CD4-positive, alpha-beta T cell (primary cell): Measurements from ENCODE around the gene EPG5. TPM values are rescaled to one million over a fixed set of nuclear protein-coding genes. Genes with fewer than 3 reads are reported as not detected.

Source experiments
- ATAC-seq: fragments of 200-7000 bp; cut with Tn5 transposase; one replicate; pipeline ENCODE4 v1.10.0; 2022; ENCODE audit warnings: mild to moderate bottlenecking; ENCODE audit not compliant: poor library complexity
- CTCF ChIA-PET: fragments of 350-600 bp; sonication (Branson Sonifier 250); formaldehyde crosslinking; loops from one replicate; lab custom pipeline; 2021; ENCODE audit warnings: antibody characterized with exemption, inconsistent platforms; lab: Charles Lee
- POLR2A ChIA-PET: fragments of 350-600 bp; sonication (Branson Sonifier 250); formaldehyde crosslinking; loops from one replicate; lab custom pipeline; 2021; ENCODE audit warnings: antibody characterized with exemption, inconsistent platforms; lab: Charles Lee
- DNase-seq, 14 experiments: peaks; one replicate each; pipeline ENCODE4 v3.0.0-alpha.2; 2013 to 2020; ENCODE audit warnings: mixed read lengths in 2 of 14
- H3K27ac ChIP-seq, 2 donors: one replicate each; pipeline versions ENCODE4 v1.5.1 to v1.7.0; 2013; ENCODE audit warnings: low read length in 2 of 2, low read depth in 1 of 2, mild to moderate bottlenecking in 1 of 2
- H3K27me3 ChIP-seq, 2 experiments: 1 replicate in 1 of 2; 2 replicates in 1 of 2; pipeline versions ENCODE4 v1.6.1 to v1.7.0; 2013; ENCODE audit warnings: low read length in 2 of 2, control low read depth in 1 of 2, mild to moderate bottlenecking in 1 of 2, moderate library complexity in 1 of 2; ENCODE audit not compliant: insufficient read depth in 2 of 2, control insufficient read depth in 1 of 2
- H3K36me3 ChIP-seq: one replicate; pipeline ENCODE4 v1.6.1; 2013; ENCODE audit warnings: low read length, control low read depth; ENCODE audit not compliant: insufficient read depth
- H3K4me1 ChIP-seq: one replicate; pipeline ENCODE4 v1.6.1; 2013; ENCODE audit warnings: low read length, control low read depth; ENCODE audit not compliant: insufficient read depth
- H3K4me3 ChIP-seq: one replicate; pipeline ENCODE4 v1.5.1; 2013; ENCODE audit warnings: mild to moderate bottlenecking, low read length, moderate library complexity
- H3K9me3 ChIP-seq, 2 experiments: 1 replicate in 1 of 2; 2 replicates in 1 of 2; pipeline versions ENCODE4 v1.6.1 to v1.7.0; 2013; ENCODE audit warnings: low read length in 2 of 2, mild to moderate bottlenecking in 2 of 2, control low read depth in 1 of 2, moderate library complexity in 1 of 2; ENCODE audit not compliant: control insufficient read depth in 1 of 2, insufficient read depth in 1 of 2
- H3K27ac Mint-ChIP-seq: one replicate; pipeline ENCODE4 v1.8.0; 2020; ENCODE audit warnings: mixed read lengths
- H3K27me3 Mint-ChIP-seq: one replicate; pipeline ENCODE4 v1.8.0; 2021; ENCODE audit warnings: mixed read lengths
- H3K36me3 Mint-ChIP-seq: one replicate; pipeline ENCODE4 v1.8.0; 2021; ENCODE audit warnings: low read depth, mixed read lengths
- H3K4me1 Mint-ChIP-seq: one replicate; pipeline ENCODE4 v1.8.0; 2021; ENCODE audit warnings: low read depth, mixed read lengths
- H3K4me3 Mint-ChIP-seq: one replicate; pipeline ENCODE4 v1.8.0; 2020; ENCODE audit warnings: mild to moderate bottlenecking, mixed read lengths
- H3K9me3 Mint-ChIP-seq: one replicate; pipeline ENCODE4 v1.8.0; 2020; ENCODE audit warnings: mixed read lengths
- intact Hi-C, 2 experiments: fragments of 100-400 bp; cut with DNase I in 1 of 2; cut with micrococcal nuclease in 1 of 2; formaldehyde crosslinking; loops; one replicate each; pipeline versions ENCODE4 v1.15.1 to v1.9.0; 2023 to 2025; cut with DNase I, micrococcal nuclease
- total RNA-seq, 174 experiments: library from RNA in 2 of 174; stranded (reverse) in 2 of 174; gene quantifications; one replicate each; pipeline ENCODE4 v1.2.3 and lab custom pipeline; 2021 to 2026
- TF ChIP-seq, protein P1 (sequence below): fragments of 200-600 bp; IDR thresholded peaks from one replicate; pipeline ENCODE4 v1.8.0; 2022; ENCODE audit warnings: antibody characterized with exemption, mild to moderate bottlenecking

EPG5 gene
- total RNA-seq, 2 experiments from 2014 or later = 25.3 to 26.9 TPM

- peaks cover 88% of the 10 kb centered on the region for H3K36me3 ChIP-seq
- Mint-ChIP-seq H3K4me1 (no peaks in the 10 kb centered on the region), H3K36me3 (peaks cover 91% of the 10 kb centered on the region), H3K4me3 (no peak overlapping the region), H3K27me3 (no peaks in the 10 kb centered on the region), H3K27ac (no peak overlapping the region), H3K9me3 (no peaks in the 10 kb centered on the region)
- H3K4me3 ChIP-seq = no peak overlapping the region
- no peaks in the 10 kb centered on the region for H3K4me1 ChIP-seq
- H3K27ac ChIP-seq = no peak overlapping the region
- TF ChIP-seq, protein P1, sequence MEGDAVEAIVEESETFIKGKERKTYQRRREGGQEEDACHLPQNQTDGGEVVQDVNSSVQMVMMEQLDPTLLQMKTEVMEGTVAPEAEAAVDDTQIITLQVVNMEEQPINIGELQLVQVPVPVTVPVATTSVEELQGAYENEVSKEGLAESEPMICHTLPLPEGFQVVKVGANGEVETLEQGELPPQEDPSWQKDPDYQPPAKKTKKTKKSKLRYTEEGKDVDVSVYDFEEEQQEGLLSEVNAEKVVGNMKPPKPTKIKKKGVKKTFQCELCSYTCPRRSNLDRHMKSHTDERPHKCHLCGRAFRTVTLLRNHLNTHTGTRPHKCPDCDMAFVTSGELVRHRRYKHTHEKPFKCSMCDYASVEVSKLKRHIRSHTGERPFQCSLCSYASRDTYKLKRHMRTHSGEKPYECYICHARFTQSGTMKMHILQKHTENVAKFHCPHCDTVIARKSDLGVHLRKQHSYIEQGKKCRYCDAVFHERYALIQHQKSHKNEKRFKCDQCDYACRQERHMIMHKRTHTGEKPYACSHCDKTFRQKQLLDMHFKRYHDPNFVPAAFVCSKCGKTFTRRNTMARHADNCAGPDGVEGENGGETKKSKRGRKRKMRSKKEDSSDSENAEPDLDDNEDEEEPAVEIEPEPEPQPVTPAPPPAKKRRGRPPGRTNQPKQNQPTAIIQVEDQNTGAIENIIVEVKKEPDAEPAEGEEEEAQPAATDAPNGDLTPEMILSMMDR = no peak
- DNase-seq (no peak), ATAC-seq (no peak)
- intact Hi-C loops = no loop called here
- ChIA-PET POLR2A (no interaction called here), CTCF (interaction anchor here (0.7 to 1.6 kb wide), 2 partner anchors 14 to 31 kb away, joined by 3 read pairs; no protein-coding TSS in a partner anchor)
- no peaks in the 10 kb centered on the region for H3K27me3 ChIP-seq
- H3K9me3 ChIP-seq = no peaks in the 10 kb centered on the region
These were observed 101.7 kb downstream of the EPG5 start for GRCh38 chr18:45865466-45865865.

DNA sequence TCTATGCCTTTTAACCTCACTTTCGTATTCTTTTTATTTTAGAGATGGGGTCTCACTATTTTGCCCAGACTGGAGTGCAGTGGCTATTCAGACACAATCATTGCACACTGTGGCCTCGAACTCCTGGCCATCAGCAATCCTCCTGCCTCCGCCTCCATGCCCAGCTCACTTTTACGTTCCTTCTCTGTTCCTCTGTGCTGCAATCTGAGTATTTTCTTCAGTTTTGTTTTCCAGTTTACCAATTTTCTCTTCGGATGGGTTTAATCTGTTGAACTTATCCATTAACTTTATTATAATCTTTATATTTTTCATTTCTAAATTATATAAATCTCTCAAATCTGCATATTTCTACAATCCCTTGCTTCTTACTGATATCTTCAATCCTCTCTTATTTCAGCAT is 103.0 kb downstream of the EPG5 start:
- Histone ChIP-seq H3K27me3 (no peaks in the 10 kb centered on the region), H3K9me3 (no peaks in the 10 kb centered on the region), H3K36me3 (peaks cover 88% of the 10 kb centered on the region), H3K27ac (no peak overlapping the region), H3K4me1 (no peaks in the 10 kb centered on the region), H3K4me3 (no peak overlapping the region)
- Mint-ChIP-seq H3K4me3 (no peak overlapping the region), H3K27me3 (no peaks in the 10 kb centered on the region), H3K4me1 (no peaks in the 10 kb centered on the region), H3K9me3 (no peaks in the 10 kb centered on the region), H3K36me3 (peaks cover 91% of the 10 kb centered on the region), H3K27ac (no peak overlapping the region)
- no peak for ATAC-seq
- intact Hi-C loops = no loop called here
- DNase-seq = no peak
- TF ChIP-seq, protein P1 = no peak
- POLR2A ChIA-PET = interaction anchor here (0.7 kb wide), 1 partner anchor 1020 kb away, joined by 3 read pairs; no protein-coding TSS in a partner anchor
- CTCF ChIA-PET = interaction anchor here (1.6 kb wide), 1 partner anchor 16 kb away, joined by 3 read pairs; no protein-coding TSS in a partner anchor

DNA sequence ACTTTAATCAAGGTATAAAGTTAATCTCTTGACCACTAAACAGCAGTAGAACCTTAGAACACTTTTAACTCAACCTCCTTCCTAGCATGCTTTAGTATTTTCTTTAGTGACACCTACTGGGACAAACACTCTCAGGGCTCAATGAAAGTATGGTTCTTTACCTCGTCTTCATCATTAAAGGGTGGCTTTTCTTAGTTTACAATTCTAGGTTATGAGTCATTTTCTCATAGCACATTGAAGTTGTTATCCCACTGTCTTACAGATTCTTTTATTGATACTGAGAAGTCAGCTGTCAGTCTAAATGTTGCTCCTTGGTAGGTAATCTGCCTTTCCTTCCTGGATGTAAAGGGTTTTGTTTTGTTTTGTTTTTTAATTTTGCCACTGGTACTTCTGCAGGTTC is 103.7 kb downstream of the EPG5 start:
- ChIA-PET CTCF (no interaction called here), POLR2A (no interaction called here)
- TF ChIP-seq, protein P1 = no peak
- Mint-ChIP-seq H3K4me1 (no peaks in the 10 kb centered on the region), H3K9me3 (no peaks in the 10 kb centered on the region), H3K27me3 (no peaks in the 10 kb centered on the region), H3K27ac (no peak overlapping the region), H3K4me3 (no peak overlapping the region), H3K36me3 (peaks cover 96% of the 10 kb centered on the region)
- no peak overlapping the region for H3K27ac ChIP-seq
- intact Hi-C loops = no loop called here
- no peak overlapping the region for H3K4me3 ChIP-seq
- H3K27me3 ChIP-seq = no peaks in the 10 kb centered on the region
- no peak for DNase-seq
- peaks cover 94% of the 10 kb centered on the region for H3K36me3 ChIP-seq
- H3K9me3 ChIP-seq = no peaks in the 10 kb centered on the region
- ATAC-seq = no peak
- H3K4me1 ChIP-seq = no peaks in the 10 kb centered on the region
